HG03432 (cell line): ENCODE measurements around the gene ARID3B.

Experiments used
- ATAC-seq: cut with Tn5 transposase; IDR thresholded peaks from one replicate; pipeline ENCODE4 v1.9.1; 2021; ENCODE audit warnings: mild to moderate bottlenecking, moderate library complexity; ENCODE audit not compliant: unreplicated experiment

Gene ARID3B

DNA sequence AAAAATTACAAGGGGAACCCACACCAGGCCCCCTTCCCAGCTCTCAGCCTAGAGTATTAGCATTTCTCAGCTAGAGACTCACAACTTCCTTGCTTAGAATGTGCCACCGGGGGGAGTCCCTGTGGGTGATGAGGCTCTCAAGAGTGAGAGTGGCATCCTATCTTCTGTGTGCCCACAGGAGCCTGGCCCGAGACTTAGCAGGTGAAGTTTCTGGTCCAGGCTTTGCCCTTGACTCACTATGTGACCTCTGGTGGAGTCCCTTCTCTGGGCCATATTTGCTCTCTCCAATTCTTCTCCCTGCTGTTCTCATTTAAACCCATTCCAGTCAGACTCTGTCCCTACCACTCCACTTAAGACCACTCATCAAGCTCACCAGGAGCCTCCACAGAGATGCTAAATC is 92.8 kb downstream of the ARID3B start:
- no peak for ATAC-seq

DNA sequence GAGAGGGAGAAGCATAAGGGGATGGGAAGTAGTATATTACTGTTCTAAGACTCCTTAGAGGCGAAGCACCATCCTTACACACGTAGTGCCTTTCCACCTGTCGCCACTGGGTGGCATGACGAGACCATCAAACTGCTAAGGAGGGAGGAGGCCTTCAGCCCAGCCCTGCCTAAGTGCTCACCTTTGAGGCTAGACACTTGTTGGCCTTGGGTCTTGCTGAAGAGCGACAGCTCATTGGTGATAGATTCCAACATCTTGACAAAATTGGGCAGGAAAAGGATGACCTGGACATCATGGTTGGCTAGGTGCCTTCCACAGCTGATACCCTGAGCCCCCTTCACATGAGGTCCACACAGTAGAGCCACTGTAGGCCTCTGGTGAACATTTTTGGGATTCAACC is 94.2 kb downstream of the ARID3B start:
- no peak for ATAC-seq

DNA sequence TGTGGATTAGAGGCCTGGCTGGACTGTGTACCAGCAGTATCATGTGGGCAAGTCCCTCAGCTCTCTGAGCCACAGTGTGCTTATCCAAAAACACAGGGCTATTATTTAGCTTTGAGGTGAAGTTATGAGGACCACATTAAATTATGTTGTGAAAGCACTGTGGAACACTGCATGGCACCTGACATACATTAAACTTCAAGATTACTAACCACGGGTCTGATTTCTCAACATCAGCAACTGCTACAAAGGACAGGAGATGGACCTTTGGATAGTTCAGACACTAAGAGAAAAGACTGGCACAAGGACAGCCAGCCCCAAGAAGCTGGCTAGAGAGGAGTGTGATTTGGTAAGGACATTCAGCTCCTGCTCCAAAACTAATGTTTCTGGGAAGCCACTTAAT is 96.0 kb downstream of the ARID3B start:
- no peak for ATAC-seq

DNA sequence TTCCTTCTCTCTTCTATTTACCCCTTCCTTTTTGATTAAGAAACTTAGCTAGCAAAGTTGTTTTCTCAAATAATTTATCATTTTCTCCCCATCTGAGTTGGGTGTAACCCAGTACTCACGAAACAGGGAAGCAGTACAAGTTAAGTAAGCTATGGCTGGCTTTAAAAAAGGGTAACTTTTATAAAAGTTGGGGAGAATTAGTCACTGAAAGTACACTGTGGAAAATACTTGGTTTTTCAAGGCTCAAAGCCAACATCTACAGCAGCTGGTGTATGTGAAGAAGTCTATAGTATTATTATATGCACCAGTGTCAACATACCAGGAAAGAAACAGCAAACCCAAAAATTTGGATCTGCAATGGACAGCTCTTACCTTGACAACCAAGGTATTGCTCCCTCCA is 100.1 kb downstream of the ARID3B start:
- ATAC-seq: no peak

DNA sequence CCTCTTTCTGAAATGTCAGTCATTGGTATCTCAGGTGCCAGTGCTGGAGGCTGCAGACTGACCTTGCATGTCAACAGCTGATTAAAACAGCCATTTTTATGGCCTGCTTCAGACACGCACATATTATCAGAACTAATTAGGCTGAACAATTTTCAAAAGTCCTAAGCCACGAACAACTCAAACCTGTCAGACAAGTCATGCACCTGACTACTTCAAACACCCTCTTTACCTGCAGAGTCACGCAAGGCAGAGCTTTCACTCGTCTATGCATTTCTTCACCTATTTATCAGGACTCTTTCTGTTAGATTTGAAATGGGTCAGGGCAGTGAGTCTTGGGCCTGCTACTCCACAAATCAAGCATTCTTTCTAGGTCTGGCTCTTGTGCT is 101.3 kb downstream of the ARID3B start:
- ATAC-seq: no peak

DNA sequence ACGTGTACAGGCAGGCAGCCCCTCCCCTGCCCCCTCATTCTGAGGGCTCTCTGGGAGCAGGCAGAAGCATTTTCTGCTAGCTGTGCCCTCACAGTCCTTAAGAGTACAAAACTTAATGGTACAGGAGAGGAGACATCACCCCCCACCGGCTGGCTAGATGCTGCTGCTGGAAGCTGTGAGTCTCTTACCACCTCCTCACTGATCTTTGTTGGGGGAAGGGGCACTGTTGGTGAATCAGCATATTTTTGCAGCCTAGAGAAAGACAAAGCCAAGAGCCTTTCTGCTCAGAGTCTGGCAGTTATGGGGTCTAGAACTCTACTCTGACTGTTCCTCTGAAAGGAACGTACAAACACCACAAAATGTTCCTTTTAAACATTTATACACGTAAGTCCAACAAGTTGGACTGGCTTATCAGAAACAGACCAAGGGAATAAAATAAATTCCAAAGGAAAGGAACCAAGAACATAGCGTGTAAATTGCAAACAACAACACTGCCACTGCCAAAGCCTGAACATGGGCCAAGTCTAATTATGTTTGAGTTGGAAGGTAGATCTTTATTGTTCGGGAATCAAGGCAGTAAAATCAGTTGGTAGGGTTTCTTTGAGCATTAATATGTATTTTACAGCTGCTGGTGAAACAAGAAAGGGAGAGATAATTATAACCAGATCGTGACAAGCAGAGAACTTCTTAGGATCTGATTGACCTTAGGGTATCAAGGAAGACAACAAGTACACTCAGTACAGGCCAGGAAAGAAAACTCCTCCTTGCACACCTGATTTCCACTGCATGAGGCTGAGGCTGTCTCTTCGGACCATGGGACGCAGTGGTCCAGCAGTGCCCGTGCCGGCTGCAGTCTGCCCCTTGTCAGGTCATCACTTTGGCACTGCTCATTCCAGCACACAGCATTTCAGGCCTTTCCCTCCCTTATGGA is 102.0 kb downstream of the ARID3B start:
- ATAC-seq: no peak

DNA sequence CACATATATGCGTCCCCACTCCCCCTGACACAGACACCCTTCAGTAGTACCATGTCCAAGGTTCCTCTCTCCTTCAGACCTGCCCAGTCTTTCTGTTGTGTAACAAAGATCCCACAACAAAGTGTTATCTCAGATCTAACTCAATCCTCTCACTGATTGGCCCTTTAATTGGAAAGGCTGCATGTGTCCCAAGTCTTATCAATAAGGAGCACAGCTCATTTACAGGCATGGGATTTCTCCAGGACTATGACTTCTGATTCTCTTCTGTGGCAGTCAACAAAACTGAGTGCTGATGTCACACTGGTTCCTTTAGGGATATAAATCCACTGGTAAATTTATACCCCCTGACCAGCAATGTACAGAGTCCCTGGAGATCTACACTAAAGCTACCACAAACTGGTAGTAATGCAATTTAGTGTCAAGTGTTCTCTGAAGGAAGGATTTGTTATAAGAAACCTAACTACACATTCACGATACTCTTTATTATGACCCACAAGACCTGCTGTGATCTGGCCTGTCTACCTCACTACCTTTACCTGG is 102.7 kb downstream of the ARID3B start:
- ATAC-seq: no peak

DNA sequence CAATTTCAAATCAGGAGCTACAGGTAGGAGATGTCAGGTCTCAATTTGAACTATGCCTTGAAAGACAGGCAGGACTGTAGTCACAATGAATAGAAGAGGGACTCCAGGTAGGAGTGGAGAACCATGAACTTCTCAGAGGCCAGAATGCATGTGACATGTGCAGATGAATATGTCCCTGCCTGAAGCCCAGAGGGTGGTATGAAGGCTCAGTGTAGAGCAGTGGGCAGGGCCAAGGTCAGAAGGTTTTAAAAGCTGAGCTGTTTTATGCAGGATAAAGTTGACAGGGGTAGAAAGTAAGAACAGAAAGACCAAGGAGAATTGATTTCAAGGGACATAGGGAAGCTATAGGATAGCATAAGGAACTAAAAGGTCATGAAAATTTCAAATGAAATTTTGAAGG is 105.5 kb downstream of the ARID3B start:
- no peak for ATAC-seq
